ENCODE data around the gene PIK3R3. TPM values are rescaled to one million over a fixed set of nuclear protein-coding genes. Genes with fewer than 3 reads are reported as not detected.
A peak's percentile ranks its signal among the peaks of the same experiment; 100 is the strongest.
"Not testable (repeated sequence)": the region's sequence is repeated elsewhere in the genome, so short reads cannot be mapped to it uniquely, and the experiment has no call there.

PIK3R3 gene
- total RNA-seq, 1 donor from 2014 or later = 5.5 TPM

- ATAC-seq = no peak
These were observed 33.2 kb downstream of the PIK3R3 start for GRCh38 chr1:46099215-46099614.

GRCh38 chr1:46098027-46098712 is 34.3 kb downstream of the PIK3R3 start:
- no peak for ATAC-seq

- ATAC-seq = no peak
These were observed 35.3 kb downstream of the PIK3R3 start for GRCh38 chr1:46097149-46097472.

- ATAC-seq = no peak
These were observed 35.9 kb downstream of the PIK3R3 start for GRCh38 chr1:46096269-46097148.

- ATAC-seq = not testable (repeated sequence)
These were observed 37.3 kb downstream of the PIK3R3 start for GRCh38 chr1:46095110-46095509.

GRCh38 chr1:46094471-46095005 is 37.9 kb downstream of the PIK3R3 start:
- no peak for ATAC-seq

- ATAC-seq = not testable (repeated sequence)
These were observed 38.6 kb downstream of the PIK3R3 start for GRCh38 chr1:46093832-46094231.

GRCh38 chr1:46087891-46088290 is 44.5 kb downstream of the PIK3R3 start:
- no peak for ATAC-seq

GRCh38 chr1:46086576-46086975 is 45.9 kb downstream of the PIK3R3 start:
- peak; percentile 32 for ATAC-seq

GRCh38 chr1:46084553-46085451 is 47.6 kb downstream of the PIK3R3 start:
- no peak for ATAC-seq

GRCh38 chr1:46083579-46083978 is 48.9 kb downstream of the PIK3R3 start:
- ATAC-seq = no peak

GRCh38 chr1:46081619-46082018 is 50.8 kb downstream of the PIK3R3 start:
- ATAC-seq = no peak

GRCh38 chr1:46081206-46081605 is 51.2 kb downstream of the PIK3R3 start:
- ATAC-seq = no peak

GRCh38 chr1:46080257-46080656 is 52.2 kb downstream of the PIK3R3 start:
- no peak for ATAC-seq

GRCh38 chr1:46077644-46078043 is 54.8 kb downstream of the PIK3R3 start:
- no peak for ATAC-seq

GRCh38 chr1:46076343-46076742 is 56.1 kb downstream of the PIK3R3 start:
- ATAC-seq = no peak

GRCh38 chr1:46072975-46073374 is 59.5 kb downstream of the PIK3R3 start:
- ATAC-seq = no peak

GRCh38 chr1:46070164-46070814 is 62.1 kb downstream of the PIK3R3 start:
- no peak for ATAC-seq

GRCh38 chr1:46068525-46068924 is 63.9 kb downstream of the PIK3R3 start:
- no peak for ATAC-seq

- ATAC-seq = no peak
These were observed 64.8 kb downstream of the PIK3R3 start for GRCh38 chr1:46067652-46068051.

GRCh38 chr1:46065405-46065804 is 67.0 kb downstream of the PIK3R3 start:
- ATAC-seq = peak; percentile 45

GRCh38 chr1:46064708-46065107 is 67.7 kb downstream of the PIK3R3 start:
- ATAC-seq = no peak

All from esophagus mucosa (tissue), 1 donor.